CD4-positive, alpha-beta T cell treated with Interferon alpha-2 for 1 hour (primary cell): ENCODE results near the gene PLEKHM3.
"Not testable (repeated sequence)": the region's sequence is repeated elsewhere in the genome, so short reads cannot be mapped to it uniquely, and the experiment has no call there.

ENCODE experiments used
- DNase-seq, 2 donors: peaks; one replicate each; pipeline ENCODE4 v3.0.0-alpha.2; 2020 to 2022

PLEKHM3 gene

DNA sequence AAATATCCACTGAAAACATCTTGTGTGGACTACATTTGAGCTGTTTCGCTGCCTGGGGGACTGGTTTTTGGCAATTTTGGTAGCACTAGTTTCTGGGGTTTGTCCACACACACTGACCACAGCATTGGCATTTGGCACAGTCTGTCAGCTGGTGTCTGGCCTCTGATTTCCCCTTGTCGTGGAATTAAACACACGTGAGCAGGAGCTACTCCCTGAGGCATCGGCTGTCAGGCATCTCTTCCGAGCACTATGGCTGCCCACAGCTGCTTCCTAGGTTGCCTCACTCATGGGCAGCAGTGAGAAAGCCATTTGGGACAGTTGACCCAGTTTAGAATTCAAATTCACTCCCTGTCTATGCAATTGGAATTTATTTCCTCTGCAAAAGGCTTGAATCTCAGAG is 208.8 kb downstream of the PLEKHM3 start:
- DNase-seq: no peak

DNA sequence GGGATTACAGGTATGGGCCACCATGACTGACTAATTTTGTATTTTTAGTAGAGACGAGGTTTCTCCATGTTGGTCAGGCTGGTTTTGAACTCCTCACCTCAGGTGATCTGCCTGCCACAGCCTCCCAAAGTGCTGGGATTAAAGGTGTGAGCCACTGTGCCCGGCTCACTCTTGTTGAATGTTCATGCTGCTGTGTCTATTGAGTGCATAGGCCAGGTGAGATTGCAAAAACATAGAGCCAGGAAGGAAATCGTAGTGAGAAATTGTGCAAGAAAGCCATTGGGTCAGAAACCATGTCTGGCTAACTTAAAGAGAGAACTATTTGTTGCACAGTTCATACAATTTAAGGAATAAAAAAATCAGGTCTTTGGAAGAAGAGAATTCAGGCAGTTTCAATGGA is 210.1 kb downstream of the PLEKHM3 start:
- DNase-seq: no peak

DNA sequence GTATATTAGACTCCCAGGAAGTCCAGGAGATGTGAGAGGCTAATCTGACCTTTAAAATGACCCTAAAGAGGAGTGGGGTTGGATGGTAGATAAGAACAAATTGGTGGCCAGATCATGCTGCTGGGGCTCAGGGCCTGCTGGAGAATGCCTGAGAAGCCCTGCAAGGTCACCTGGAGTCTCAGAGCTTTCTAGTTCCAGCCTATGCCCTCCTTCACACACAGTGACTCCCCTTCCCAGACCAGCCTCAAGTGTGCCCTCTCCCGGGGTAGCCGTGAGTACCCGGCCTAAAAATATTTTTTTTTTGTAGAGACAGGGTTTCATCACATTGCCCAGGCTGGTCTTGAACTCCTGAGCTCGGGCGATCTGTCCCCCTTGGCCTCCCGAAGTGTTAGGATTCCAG is 211.4 kb downstream of the PLEKHM3 start:
- no peak for DNase-seq

DNA sequence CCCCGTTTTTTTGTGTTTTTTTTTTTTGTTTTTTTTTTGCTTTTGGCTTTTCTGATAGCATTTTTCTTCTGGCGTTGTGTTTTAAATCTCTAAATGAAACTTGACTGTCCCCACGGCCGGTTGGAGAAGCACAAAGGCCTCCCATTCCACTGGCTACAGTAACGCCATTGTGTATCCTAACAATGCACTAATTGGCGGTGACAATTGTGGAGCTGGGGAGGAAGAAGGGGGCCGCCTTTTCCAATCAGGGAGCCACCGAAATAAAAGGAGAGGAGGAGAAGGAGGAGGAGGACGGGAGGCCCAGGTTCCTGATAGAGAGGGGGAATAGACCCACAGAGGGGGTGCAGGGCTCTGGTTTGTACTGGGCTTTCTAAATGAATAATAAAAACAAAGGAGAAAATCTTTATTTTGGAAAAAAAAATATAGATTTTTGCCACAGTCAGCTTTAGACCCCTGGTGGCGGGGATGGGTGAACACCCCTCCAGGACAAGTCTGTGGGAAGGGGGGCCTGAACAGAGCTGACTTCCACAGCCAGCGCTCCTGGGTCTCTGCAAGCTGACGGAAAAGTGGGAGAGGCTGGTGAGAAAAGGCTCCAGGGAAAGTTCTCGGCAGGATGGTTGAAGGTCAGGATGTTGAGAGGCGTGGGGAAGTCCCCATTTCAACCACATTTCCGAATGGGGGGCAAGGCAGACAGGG is 212.0 kb downstream of the PLEKHM3 start:
- no peak for DNase-seq

DNA sequence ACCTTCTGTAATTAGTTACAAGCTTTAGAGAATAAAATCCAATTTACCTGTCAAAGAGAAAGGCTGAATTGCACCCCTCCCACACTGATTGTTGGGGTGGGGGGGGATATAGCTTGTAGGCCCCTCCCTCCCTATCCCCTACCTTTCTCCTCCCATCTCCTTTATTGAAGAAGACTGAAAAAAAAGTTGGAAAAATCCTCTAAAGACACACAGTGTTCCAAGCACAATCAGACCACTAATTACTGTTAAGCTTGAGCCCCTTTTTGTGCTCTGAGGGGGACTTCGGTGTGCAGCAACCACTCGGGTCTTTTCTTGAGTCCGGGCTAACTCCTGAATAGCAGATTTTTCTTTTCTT is 212.6 kb downstream of the PLEKHM3 start:
- no peak for DNase-seq

DNA sequence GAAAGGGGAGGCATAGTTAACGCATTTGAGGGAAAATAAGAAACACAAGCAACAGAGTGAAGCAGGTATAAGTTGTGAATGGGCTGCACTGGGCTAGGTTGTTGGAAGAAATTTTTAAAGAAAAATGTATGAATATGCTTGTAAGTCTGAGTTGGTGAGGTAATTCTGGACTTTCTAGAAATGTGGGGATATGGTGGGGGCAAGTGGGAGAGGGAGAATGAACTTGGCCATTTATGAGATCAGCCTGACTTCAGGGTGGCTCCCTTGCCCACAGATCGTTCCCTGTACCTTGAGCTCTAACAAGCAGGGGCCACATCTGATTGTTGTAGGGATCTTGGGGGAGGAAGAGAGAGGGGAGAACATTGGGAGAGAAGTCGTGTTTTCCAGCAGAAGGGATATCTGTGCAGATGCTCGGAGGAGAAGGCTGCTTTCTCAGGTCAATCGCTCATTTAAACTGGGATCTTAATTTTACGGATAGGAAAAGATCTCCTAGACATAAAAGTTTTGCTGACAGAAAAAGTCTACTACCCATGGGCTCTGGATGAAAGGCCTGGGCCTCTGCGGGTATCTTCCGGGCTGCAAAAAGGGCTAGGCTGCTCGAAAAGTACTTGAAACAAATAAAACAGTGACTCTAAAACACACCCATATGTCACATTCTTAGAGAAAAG is 213.1 kb downstream of the PLEKHM3 start:
- no peak for DNase-seq

DNA sequence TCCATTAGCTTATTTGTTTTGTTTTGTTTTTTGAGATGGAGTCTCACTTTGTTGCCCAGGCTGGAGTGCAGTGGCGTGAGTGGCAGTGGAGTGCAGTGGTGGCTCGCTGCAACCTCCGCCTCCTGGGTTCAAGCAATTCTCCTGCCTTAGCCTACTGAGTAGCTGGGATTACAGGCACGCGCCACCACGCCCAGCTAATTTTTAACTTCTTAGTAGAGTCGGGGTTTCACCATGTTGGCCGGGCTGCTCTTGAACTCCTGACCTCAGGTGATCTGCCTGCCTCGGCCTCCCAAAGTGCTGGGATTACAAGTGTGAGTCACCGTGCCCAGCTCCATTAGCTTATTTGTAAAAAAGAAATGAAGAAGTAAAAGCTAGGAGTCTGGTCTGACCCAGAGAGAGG is 213.7 kb downstream of the PLEKHM3 start:
- DNase-seq: not testable (repeated sequence)

DNA sequence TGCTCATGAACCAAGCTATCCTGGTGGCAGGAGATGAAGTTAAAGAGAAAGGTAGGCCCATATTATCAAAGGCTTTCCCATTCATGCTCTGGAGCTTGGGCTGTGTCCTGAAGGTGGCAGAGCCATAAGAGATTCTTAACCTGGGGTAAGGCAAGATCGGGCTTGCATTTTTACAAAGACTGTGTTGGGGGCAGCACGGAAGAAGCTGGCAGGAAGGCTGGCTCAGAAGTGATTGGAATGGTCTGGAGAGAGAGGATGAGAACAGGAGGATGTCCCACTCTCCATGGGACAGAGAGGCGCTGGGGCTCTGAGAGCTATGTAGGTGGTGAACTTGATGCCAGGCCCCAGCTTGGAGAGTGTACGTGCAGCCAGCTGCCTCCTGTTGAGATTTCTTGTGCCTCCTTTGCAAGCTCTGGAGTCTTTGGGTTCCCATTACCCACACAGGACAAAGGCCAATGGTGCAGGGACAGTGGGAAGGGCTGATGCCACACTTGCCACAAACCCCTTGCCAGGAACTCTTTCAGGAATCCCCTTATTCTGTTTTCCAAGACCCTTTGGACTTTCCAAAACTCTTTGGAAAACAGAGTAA is 215.0 kb downstream of the PLEKHM3 start:
- DNase-seq: no peak

DNA sequence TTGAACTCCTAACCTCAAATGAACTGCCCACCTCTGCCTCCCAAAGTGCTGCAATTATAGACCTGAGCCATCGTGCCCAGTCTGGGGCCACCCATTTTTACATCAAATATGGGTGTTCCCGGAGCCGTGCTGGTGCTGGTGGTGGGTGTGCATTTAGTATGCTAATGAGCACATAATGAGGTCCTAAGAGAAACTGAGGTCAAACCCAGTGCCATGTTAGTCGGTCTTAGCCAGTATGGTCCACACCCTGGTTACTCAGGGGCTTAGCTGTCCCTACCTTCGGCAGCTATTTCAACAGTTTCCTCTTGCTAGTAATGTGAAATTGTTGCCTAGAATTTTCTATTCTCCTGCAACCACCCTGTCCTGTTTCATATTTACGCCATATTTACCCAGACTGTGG is 217.2 kb downstream of the PLEKHM3 start:
- DNase-seq: no peak

DNA sequence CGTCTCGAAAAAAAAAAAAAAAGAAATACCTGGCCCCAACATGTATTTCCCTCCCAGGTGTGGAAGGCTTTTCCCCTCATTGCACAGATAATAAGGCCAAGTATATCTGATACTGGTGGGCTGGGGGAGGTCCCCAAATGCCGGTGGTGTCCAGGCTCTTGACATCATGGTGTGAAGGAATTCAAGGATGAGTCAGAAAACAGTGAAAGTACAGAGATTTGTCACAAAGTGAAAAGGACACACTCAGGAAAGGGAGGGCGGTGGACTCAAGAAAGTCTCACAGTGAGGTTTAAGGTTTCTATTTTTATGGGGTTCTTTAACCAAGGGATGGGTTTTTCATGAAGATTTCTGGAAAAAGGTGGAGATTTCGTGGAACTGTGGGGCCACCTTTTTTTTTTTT is 217.8 kb downstream of the PLEKHM3 start:
- DNase-seq: no peak

DNA sequence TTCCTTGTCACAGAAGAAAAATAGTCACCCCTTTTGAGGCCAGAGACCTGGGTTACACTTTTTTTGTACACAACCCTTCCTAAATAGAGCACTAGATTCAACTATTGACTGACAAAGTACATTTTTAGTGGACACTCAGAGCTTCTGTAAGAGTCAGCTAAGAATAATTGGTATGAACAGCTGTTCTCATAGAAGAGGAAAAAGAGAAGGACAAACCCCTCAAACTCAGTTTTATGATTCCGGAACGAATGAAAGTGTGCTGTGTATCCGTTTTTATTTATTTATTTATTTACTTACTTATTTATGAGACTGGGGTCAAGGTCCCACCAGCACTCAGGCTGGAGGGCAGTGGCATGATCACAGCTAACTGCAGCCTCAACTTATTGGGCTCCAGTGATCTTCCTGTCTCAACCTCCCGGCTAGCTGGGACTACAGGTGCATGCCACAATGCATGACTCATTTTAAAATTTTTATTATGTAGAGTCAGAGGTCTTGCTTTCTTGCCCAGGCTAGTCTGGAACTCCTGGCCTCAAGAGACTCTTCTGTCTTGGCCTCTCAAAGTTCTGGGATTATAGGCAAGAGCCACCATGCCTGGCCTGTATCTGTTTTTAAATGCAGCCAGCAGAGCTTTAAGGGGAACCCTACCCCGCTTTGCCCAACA is 219.6 kb downstream of the PLEKHM3 start:
- DNase-seq: no peak

DNA sequence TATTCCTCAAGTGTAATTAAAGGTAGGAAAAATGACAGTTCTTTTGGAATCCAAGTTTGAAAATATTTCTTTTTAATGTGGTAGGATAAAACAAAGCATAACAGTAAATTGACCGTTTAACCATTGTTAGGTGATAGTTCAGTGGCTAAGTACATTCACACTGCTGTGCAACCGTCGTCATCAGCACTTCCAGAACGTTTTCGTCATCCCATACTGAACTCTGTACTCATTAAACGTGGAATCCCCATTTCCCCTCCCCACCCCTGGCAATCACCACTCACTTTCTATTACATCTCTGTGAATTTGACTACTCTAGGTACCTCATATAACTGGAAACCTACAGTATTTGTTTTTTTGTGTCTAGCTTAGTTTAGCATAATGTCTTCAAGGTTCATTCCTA is 222.7 kb downstream of the PLEKHM3 start:
- no peak for DNase-seq

DNA sequence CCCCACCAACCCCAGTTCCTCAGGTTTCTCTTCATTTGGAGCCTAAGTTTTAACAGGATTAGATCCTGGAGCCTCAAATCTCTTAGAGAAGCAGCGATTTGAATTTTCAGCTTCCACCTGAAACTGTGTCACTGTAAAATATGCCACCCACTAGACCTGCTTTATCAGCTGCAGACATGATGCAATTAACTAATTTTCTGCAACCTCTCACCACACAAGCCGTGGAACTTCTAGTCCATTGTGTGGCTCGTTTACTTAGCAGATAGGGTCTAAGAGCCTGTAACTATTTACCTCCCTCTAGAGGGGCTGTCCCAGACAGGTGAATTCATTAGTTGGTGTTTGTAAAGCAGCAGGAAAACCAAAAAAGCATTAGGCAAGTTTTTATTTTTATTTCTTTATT is 224.1 kb downstream of the PLEKHM3 start:
- DNase-seq: no peak

DNA sequence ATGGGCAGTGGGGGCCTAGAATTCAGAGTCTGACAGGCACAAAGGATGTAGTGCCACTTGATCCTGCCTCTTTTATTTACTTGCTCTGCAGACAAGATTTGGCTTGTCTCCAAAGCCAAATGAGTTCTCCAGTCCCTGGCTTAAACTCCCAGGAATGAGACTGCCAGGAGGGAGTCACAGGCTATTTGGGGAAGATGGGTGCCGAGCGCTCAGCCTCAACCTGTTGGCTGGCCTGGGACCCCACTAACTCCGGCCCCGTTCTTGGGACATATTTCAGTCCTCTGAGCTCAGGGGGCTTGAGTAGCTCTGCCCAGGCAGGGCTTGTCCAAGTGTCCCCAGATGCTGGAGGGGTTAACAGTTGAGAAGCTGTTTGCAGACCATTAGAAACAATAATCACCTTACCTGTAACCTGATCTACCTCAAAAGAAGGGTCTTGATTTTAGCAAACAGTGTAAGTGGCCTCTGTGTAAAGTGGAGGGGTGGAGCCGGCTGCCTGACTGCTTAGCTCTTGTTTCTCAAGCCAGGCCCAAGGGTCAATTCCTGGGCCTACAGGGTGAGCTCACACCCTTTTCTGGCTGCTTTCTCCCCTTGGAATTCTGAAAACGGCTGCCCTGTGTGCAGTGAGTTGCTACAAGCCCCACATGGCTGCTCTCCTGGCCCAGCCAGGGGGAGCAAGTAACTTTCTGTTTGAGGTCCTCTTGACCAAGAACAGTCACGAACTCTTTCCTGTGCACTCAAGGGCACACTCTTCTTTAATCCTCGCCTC is 228.6 kb downstream of the PLEKHM3 start:
- DNase-seq: no peak

DNA sequence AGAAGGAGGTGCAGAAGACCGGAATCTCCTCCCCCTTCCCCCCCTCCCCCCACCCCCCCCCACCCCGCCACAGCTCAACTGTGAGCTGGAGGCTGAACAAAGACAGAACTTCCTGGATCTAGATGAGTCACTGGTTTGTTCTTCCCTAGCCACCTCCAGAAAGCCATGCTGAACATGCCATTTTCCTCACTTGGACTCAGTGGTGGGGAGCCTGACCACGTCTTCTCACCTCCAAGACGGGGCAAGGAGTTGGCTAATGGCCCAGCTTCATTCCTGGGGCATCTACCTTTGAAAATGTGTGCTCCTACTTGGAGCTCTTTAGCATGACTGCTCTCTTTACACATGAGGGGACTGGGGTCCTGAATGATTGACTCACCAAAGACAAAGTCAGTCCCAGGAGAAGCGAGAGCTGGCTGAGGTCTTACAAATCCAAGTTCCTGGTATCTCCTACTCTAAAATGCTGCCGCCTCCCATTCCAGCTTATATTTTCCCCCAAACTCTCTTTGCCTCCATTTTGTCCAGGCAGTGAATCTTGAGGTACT is 233.0 kb downstream of the PLEKHM3 start:
- no peak for DNase-seq

DNA sequence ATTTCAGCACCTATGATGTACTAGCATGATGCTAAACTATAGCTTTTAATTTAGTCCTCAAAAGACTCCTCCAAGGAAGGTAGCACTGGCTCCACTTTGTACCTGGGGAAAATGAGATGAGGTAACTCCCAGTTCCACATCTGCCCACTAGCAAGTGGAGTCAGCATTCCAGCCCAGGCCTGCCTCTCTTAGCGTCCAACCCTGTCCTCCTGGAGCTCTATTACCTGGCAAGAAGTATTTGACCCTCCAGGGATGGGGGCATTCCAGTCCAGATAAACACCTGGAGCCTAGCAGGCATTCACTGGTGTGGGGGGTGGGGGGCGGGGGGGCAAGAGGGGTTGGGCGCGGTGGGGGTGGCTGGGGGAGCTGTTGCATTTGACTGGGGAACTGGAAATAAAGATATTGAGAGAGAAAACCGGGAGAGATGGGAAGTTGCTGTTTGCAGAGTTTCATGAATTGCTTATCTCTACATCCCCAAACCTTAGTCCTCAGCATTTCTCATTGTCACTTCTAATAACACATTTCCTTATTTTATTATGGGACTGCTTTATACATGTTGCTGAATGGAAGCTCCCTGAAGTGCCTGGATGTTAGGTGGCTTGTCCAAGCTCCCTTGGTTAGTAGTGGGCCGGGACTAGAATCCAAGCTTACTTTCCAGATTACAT is 233.6 kb downstream of the PLEKHM3 start:
- no peak for DNase-seq

DNA sequence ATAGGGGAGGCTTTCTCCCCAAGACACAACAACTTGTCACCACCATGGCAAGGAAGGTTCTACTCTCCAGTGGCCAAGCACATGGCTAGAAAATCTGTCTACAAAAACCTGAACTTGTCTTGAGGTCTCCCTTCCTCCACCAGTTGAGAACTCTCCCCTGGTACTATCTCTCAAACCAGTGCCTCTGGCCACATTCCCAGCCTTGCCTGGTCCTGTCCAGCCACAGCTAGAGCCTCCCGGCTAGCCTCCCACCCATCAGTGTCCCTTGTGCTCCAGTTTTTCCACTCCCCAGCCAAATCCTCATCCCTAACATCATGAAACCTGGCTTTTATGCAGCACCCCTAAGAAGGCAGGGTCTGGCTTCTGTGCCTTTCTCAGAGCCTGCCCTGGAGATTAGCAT is 234.4 kb downstream of the PLEKHM3 start:
- no peak for DNase-seq

DNA sequence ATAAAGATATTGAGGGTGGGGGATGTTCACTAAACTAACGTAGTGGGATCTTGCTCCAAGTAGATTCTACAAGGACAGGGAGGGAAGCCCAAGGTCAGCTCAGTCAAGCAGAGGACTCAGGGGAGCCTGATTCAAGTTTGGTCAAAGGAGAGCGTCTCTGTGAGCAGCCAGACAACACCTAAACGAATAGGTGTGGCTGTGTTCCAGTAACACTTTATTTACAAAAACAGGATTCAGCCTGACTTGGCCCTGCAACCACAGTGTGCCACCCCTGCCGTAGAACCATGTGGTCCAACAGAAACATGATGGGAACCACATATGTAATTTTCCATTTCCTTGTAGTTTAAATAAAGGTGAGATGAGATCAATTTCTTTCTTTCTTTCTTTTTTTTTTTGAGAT is 237.5 kb downstream of the PLEKHM3 start:
- no peak for DNase-seq

DNA sequence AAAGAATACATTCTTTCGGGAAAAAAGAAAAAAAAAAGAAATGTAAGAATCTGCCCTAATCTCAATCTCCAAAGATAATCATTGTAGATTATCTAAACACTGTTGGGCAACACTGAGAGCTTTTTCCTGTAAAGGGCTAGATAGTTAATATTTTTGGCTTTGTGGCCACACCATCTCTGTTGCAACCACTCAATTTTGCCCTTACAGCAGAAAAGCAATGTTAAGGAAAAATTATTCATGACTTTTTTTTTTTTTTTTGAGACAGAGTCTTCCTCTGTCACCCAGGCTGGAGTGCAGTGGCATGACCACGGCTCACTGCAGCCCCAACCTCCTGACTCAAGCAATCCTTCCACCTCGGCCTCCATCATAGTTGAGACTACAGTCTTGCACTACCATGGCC is 238.3 kb downstream of the PLEKHM3 start:
- DNase-seq: no peak

DNA sequence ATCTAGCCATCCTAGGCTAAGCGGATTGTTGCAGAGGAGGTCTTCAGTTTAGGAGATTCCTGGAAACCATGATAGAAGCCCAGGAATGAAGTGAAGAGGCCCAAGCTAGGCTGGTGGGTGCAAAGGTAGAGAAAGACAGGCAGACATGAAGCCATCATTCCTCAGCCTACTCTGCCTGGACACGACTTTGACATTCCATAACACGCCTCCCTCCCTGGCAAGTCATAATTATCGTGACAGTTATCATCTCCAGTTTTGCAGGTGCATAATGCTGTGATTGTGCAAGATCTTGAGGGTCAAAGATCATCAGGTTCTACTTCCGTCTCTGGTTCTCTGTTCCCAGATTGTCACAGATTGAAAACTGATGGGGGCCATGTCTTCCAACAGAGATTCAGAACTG is 240.4 kb downstream of the PLEKHM3 start:
- DNase-seq: no peak

DNA sequence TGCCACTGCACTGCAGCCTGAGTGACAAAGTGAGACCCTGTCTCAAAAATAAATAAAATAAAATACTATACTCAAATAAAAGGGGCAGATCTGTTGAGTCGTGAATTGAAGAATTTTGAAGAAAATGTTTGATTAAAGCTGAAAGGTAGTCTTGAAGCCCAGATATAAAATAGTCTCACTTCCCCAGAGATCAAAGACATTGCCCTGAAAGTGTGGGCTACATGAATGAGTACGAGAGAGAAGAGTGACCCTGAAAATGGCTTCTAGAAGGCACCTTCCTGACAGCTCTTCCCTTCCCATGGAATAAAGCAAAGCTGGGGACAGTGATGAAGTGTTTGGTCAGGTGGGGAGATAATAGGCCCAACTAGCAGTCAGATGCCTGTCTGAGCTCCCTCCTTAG is 241.8 kb downstream of the PLEKHM3 start:
- DNase-seq: no peak

DNA sequence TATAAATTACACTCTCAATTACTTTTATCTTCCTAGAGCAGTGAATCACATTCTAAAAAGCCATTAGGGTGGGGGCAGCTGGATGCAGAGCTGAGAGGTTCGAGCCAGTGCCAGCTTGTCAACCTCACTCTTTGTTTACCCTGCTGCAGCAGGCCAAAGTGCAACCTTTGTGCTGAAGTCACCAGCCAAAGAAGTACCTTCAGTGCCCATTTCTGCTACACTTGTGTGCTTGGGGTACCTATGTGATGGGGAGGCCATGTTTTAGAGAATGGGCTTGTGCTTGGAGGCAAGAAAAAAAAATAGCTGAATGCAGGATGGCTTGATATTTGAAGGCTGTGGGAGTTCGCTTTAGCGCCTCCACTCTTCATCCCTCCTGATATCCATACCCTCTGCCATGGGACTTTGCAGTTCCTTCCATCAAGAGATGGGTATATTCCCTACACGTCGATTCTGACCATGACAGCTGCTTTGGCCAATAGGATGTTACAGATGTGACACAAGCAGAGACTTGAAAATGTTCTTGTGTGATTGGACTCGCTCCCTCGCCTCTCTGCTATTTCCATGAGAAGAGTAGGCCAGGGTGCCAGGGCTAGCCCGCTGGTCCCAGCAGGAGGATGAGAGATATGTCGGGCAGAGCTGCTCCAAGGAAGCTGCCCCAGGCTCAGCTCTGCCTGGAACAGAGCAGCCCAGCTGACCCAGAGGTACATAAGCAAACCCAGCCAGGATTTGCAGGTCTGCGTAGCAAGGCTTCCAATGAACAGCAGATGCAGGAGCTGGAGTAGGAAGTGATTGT is 242.9 kb downstream of the PLEKHM3 start:
- no peak for DNase-seq
